Fibroblast of villous mesenchyme (primary cell): ENCODE results near the gene TBC1D4. TPM values are rescaled to one million over a fixed set of nuclear protein-coding genes. Genes with fewer than 3 reads are reported as not detected.

Experiments
- DNase-seq: peaks from one replicate; pipeline ENCODE4 v3.0.0-alpha.2; 2010; ENCODE audit warnings: low read depth
- H3K4me3 ChIP-seq: 2 replicates; pipeline ENCODE4 v1.5.1; 2011; ENCODE audit warnings: low read depth, mild to moderate bottlenecking, low read length
- CTCF ChIP-seq: IDR thresholded peaks from 2 replicates; pipeline ENCODE4 v1.5.1; 2012; ENCODE audit warnings: low read depth, mild to moderate bottlenecking, low read length; ENCODE audit not compliant: insufficient read depth
- total RNA-seq: library from RNA; depleted of rRNA; stranded (reverse); fragments of >200 nt; gene quantifications from 2 replicates; pipeline ENCODE4 v1.2.3, GENCODE V29; 2012

Gene TBC1D4
- total RNA-seq, 1 donor: 34.5 TPM

- no peak for DNase-seq
- TF ChIP-seq CTCF: no peak
- H3K4me3 ChIP-seq: no peak overlapping the region
These were observed 3.3 kb downstream of the TBC1D4 start for GRCh38 chr13:75478659-75479058.

- no peak for DNase-seq
- no peak for TF ChIP-seq CTCF
- H3K4me3 ChIP-seq: no peak overlapping the region
These were observed 7.0 kb downstream of the TBC1D4 start for GRCh38 chr13:75474956-75475355.

- no peak overlapping the region for H3K4me3 ChIP-seq
- TF ChIP-seq CTCF: no peak
- DNase-seq: no peak
These were observed 8.5 kb downstream of the TBC1D4 start for GRCh38 chr13:75473468-75473867.

GRCh38 chr13:75470676-75471075 lies 11.3 kb downstream of the TBC1D4 start:
- no peak for DNase-seq
- no peak overlapping the region for H3K4me3 ChIP-seq
- no peak for TF ChIP-seq CTCF

- no peak overlapping the region for H3K4me3 ChIP-seq
- no peak for DNase-seq
- TF ChIP-seq CTCF: no peak
These were observed 12.9 kb downstream of the TBC1D4 start for GRCh38 chr13:75469047-75469446.

GRCh38 chr13:75468602-75469001 lies 13.4 kb downstream of the TBC1D4 start:
- DNase-seq: no peak
- H3K4me3 ChIP-seq: no peak overlapping the region
- no peak for TF ChIP-seq CTCF

GRCh38 chr13:75468098-75468497 lies 13.9 kb downstream of the TBC1D4 start:
- peak; percentile 58 for DNase-seq
- H3K4me3 ChIP-seq: no peak overlapping the region
- TF ChIP-seq CTCF: no peak
